ENCODE results near the gene TCF12.

Gene TCF12

DNA sequence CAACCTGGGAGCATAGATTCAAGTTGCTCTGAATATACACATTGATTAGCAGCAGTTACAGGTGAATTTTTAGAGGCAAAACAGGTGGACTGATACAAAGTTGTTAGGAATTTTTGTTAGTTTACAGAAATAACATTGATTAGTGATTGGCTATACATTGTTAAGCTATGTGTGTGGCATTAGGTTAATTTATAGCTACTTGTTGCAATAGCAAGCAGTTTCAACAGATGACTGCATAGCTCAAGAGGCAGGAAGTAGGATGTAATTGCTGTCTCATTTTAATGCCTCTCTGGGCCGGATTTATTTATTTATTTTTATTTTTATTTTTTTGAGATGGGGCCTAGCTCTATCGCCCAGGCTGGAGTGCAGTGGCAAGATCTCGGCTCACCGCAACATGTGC lies 99.7 kb downstream of the TCF12 start:
- no peak for DNase-seq (ENCODE audit: low read depth)

- no peak for DNase-seq (ENCODE audit: low read depth)
Observed at GRCh38 chr15:57019496-57020160, 101.2 kb downstream of the TCF12 start.

- no peak for DNase-seq (ENCODE audit: low read depth)
Observed at GRCh38 chr15:57025264-57025926, 107.0 kb downstream of the TCF12 start.

DNA sequence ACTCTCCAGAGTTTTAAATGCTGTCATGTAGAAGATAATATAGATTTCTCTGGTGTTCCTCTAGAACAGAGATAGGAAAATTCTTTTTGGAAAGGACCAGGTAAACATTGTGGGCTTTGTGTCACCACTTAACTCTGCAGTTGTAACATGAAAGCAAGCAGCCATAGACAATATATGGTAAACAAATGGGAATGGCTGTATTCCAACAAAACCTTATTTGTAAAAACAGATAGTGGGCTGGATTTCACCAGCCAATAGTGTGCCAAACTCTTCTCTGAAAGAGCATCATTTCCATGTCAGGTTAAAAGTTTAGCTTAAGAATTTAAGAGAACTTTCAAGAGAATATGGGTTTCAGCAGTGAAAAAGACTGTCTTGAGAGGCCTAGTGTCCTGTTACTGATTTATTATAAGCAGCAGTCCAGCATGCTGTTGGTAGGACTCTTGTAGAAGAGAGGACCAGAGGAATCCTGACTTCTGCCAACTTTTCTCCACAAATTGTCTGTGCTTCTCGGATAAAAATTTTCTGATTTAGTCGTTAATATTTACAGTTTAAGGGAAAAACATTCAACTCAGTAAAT lies 107.7 kb downstream of the TCF12 start:
- no peak for DNase-seq (ENCODE audit: low read depth)

DNA sequence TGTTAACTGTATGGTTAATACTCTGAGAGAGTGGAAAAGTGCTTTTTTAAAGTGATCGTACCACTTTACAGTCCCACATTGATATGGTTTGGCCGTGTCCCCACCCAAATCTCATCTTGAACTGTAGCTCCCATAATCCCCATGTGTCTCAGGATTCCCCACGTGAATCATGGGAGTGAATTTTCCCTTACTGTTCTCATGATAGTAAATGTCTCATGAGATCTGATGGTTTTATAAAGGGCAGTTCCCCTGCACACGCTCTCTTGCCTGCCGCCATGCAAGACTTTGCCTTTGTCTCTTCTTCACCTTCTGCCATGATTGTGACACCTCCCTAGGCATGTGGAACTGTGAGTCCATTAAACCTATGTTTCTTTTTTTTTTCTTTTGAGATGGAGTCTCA lies 109.2 kb downstream of the TCF12 start:
- DNase-seq (ENCODE audit: low read depth): no peak

GRCh38 chr15:57028176-57028575 lies 109.7 kb downstream of the TCF12 start:
- no peak for DNase-seq (ENCODE audit: low read depth)

DNA sequence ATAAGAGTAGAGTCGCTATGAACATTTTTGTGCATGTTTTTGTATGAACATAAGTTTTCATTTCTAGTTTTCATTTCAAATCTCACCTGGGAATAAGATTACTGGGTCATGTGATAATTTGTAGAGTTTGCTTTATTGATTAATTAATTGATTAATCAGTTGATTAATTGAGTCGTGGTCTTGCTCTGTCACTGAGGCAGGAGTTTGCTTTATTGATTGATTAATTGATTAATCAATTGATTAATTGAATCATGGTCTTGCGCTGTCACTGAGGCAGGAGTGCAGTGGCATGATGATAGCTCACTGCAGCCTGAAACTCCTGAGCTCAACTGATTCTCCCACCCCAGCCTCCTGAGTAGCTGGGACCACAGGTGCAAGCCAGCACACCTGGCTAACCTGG lies 111.6 kb downstream of the TCF12 start:
- no peak for DNase-seq (ENCODE audit: low read depth)

DNA sequence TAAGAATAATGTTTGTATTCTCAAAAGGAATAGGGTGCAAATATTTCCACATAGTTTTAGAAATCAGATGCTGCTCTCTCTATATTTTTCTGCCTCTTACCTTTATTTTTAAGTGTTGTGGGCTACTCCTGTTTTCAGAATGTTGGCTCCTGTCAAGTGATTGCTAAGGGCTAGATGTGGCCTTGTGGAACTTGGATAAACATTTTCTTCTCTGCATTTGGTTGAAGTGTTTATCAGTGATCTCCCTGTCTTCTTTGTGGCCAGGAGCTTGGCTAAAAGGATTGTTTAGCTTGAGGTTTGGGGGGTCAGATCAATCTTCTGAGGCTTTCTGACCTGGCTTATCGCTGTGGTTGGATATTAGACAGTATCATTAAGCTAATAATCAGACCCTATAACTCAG lies 112.6 kb downstream of the TCF12 start:
- no peak for DNase-seq (ENCODE audit: low read depth)

DNA sequence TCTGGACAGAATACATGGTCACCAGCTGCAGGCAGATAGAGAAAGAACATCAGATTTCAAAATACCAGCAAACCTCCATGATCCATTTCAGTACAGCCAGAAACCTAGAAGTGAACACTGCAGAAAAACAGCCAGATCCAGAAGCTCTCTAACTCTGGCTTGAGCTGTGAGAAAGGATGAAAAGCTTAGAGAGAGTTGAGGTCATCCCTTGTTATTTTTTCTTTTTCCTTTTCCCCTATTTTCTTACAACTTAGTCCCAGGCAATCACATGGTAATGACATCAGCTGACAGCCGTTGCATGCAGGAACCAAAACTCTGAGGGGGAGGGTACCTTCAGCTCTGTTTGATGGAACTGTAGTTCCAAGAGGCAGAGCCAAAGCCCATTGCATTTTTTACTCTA lies 113.2 kb downstream of the TCF12 start:
- no peak for DNase-seq (ENCODE audit: low read depth)

DNA sequence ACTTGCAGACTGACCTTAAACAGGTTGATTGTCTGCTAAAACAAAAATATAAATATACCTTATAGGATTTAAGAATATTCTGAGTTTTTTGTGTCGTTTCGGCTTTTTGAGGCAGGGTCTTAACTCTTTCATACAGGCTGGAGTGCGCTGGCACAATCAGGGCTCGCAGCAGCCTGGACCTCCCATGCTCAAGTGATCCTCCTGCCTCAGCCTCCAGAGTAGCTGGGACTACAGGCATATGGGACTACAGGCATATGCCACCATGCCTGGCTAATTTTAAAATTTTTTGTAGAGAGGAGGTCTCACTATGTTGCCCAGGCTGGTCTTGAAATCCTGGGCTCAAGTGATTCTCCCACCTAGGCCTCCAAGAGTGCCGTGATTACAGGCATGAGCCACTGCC lies 113.9 kb downstream of the TCF12 start:
- DNase-seq (ENCODE audit: low read depth): no peak

GRCh38 chr15:57033715-57034439 lies 115.4 kb downstream of the TCF12 start:
- no peak for DNase-seq (ENCODE audit: low read depth)

- no peak for DNase-seq (ENCODE audit: low read depth)
Observed at GRCh38 chr15:57034613-57035012, 116.2 kb downstream of the TCF12 start.

DNA sequence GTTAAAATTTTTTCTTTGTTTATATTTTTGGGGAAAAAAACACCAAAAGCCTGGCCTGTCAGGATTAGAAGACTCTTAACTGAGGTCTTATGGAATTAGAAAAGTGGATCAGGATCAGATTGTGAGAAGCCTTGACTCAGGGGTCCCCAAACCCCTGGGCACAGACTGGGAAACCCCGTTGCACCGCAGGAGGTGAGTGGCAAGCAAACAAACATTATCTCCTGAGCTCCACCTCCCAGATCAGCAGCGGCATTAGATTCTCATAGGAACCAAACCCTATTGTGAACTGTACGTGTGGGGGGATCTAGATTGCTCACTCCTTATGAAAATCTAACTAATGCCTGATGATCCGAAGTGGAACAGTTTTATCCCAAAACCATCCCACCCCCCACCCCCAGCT lies 117.2 kb downstream of the TCF12 start:
- DNase-seq (ENCODE audit: low read depth): no peak

DNA sequence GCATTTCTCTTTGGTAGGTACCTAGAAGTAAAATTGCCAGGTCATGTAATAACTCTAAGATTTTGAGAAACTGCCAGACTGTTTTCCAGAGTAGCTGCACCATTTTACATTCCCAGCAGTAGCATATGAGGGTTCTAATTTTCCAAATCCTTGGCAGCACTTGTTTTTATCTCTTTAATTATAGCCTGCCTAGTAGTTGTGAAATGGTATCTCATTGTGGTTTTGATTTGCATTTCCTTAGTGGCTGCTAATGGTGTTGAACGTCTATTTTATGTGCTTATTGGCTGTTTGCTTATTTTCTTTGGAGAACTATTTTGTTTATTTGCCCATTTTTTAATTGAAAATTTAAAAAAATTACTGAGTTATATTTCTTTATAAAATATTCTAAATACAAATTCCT lies 117.9 kb downstream of the TCF12 start:
- no peak for DNase-seq (ENCODE audit: low read depth)

DNA sequence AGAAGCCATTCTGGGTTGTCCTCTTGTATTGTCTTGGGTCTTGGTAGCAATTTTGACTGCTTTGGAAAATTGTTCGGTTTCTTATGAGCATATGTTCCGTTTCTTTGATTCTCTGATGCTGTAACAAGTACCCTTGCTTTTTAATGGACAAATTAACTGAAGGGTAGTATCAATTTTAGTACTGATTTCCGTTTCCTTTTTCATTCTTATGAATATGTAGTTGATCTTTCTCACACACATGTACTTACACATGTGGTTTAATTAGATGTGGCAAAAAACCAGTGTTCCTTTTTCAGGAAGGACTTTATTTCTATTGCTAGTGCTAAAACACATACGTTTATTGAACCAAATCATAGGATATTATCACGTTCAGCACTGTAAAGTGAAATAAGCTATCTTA lies 119.1 kb downstream of the TCF12 start:
- no peak for DNase-seq (ENCODE audit: low read depth)

DNA sequence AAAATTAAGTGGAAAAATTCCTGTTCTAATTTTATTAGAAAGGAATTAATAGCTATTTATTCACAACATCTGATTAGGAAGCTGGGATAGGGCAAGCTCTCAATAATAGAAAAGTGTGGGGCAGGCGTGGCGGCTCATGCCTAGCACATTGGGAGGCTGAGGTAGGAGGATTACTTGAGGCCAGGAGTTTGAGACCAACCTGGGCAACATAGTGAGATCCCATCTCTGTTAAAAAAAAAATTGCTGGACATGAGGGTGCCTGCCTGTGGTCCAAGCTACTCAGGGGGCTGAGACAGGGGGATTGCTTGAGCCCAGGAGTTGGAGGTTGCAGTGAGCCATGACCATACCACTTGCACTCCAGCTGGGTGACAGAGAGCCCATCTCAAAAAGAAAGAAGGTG lies 119.6 kb downstream of the TCF12 start:
- DNase-seq (ENCODE audit: low read depth): no peak

DNA sequence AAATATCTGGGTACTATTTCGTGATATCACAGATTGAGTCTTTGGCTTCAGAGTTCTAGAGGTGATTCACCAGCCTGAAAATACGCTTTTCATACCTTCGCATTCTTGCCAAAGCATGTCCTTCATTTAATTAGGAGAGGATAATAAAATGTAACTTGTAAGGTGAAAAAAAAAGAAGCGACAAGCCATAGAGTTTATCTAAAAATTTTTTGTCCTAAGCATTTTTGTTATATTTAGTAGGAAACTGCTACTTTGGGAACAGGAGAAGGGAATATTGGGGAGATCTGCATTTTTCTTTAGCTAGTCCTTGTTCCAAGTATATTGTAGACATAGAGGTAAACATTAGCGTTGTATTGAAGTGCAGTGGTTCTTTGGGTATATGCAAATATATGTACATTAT lies 120.1 kb downstream of the TCF12 start:
- no peak for DNase-seq (ENCODE audit: low read depth)

GRCh38 chr15:57041416-57041815 lies 123.0 kb downstream of the TCF12 start:
- no peak for DNase-seq (ENCODE audit: low read depth)

- no peak for DNase-seq (ENCODE audit: low read depth)
Observed at GRCh38 chr15:57044072-57044702, 125.7 kb downstream of the TCF12 start.

- DNase-seq (ENCODE audit: low read depth): no peak
Observed at GRCh38 chr15:57044970-57045369, 126.5 kb downstream of the TCF12 start.

GRCh38 chr15:57045741-57046382 lies 127.4 kb downstream of the TCF12 start:
- no peak for DNase-seq (ENCODE audit: low read depth)

- DNase-seq (ENCODE audit: low read depth): no peak
Observed at GRCh38 chr15:57048930-57049549, 130.6 kb downstream of the TCF12 start.

Data from stimulated activated CD8-positive, alpha-beta memory T cell treated with anti-CD3 and anti-CD28 coated beads, Interleukin-15, amount 100 ng/mL, for 24 hours (primary cell).